Activated naive CD4-positive, alpha-beta T cell treated with anti-CD3 and anti-CD28 coated beads, Interleukin-2, amount 10 ng/mL, durations not matched to agents 7 days and 5 days (primary cell): ENCODE measurements around the gene ST8SIA3.
A peak's percentile ranks its signal among the peaks of the same experiment; 100 is the strongest.
"Not testable (repeated sequence)": the region's sequence is repeated elsewhere in the genome, so short reads cannot be mapped to it uniquely, and the experiment has no call there.

ENCODE experiments used
- CTCF ChIA-PET: fragments of 350-600 bp; sonication (Branson Sonifier 250); formaldehyde crosslinking; loops from one replicate; lab custom pipeline; 2021; ENCODE audit warnings: antibody characterized with exemption; lab: Charles Lee
- DNase-seq: peaks from one replicate; pipeline ENCODE4 v3.0.0-alpha.2; 2020
- H3K27ac Mint-ChIP-seq: one replicate; pipeline ENCODE4 v1.8.0; 2021; ENCODE audit warnings: mild to moderate bottlenecking, moderate library complexity, mixed read lengths
- H3K27me3 Mint-ChIP-seq: one replicate; pipeline ENCODE4 v1.8.0; 2021; ENCODE audit warnings: mild to moderate bottlenecking, mixed read lengths
- H3K36me3 Mint-ChIP-seq: one replicate; pipeline ENCODE4 v1.8.0; 2021; ENCODE audit warnings: mixed read lengths
- H3K4me1 Mint-ChIP-seq: one replicate; pipeline ENCODE4 v1.8.0; 2021; ENCODE audit warnings: mixed read lengths
- H3K4me3 Mint-ChIP-seq: one replicate; pipeline ENCODE4 v1.8.0; 2021; ENCODE audit warnings: mild to moderate bottlenecking, moderate library complexity, mixed read lengths
- H3K9me3 Mint-ChIP-seq: one replicate; pipeline ENCODE4 v1.8.0; 2021; ENCODE audit warnings: mixed read lengths

Gene ST8SIA3

DNA sequence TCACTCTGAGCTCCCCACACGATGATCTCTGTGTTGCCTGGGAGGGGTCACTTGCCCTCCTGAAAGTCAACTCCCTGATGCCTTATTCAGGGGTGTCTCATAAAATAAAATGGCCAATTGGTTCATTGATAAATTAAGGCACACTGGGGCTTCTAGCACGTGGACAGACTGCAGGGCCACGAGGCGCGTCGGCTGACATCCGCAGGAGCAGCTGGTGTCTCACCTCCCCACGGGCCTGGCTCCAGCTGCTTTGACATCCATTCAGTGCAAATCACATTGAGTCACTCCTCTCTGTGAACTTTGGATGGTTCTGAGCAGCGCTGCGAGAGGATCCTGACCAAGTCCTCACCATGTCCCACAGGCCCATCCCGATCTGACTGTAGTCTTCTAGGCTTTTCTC lies 4.6 kb upstream of the ST8SIA3 start:
- Mint-ChIP-seq H3K27me3 (peaks cover 22% of the 10 kb centered on the region), H3K4me3 (no peak overlapping the region), H3K36me3 (no peaks in the 10 kb centered on the region), H3K27ac (no peak overlapping the region), H3K4me1 (no peaks in the 10 kb centered on the region), H3K9me3 (no peaks in the 10 kb centered on the region)
- DNase-seq: no peak
- CTCF ChIA-PET: no interaction called here

DNA sequence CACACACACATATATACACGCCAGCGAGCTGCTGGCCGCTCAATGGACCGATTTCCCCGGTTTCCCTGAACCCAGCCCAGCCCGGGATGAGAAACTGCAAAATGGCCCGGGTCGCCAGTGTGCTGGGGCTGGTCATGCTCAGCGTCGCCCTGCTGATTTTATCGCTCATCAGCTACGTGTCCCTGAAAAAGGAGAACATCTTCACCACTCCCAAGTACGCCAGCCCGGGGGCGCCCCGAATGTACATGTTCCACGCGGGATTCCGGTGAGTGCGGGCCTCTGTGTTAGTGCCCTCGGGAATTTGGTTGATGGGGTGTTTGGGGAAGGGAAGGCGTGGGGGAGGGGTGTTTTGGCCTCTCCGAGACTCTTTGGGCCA lies 392 bp downstream of the ST8SIA3 start:
- H3K27me3 Mint-ChIP-seq: peaks cover 40% of the 10 kb centered on the region
- H3K27ac Mint-ChIP-seq: no peak overlapping the region
- no peaks in the 10 kb centered on the region for H3K4me1 Mint-ChIP-seq
- no peaks in the 10 kb centered on the region for H3K36me3 Mint-ChIP-seq
- H3K9me3 Mint-ChIP-seq: no peaks in the 10 kb centered on the region
- no peak overlapping the region for H3K4me3 Mint-ChIP-seq
- CTCF ChIA-PET: no interaction called here
- no peak for DNase-seq

- H3K4me1 Mint-ChIP-seq: no peaks in the 10 kb centered on the region
- no peak overlapping the region for H3K4me3 Mint-ChIP-seq
- DNase-seq: no peak
- CTCF ChIA-PET: no interaction called here
- H3K27me3 Mint-ChIP-seq: peaks cover 40% of the 10 kb centered on the region
- H3K36me3 Mint-ChIP-seq: no peaks in the 10 kb centered on the region
- H3K9me3 Mint-ChIP-seq: no peaks in the 10 kb centered on the region
- no peak overlapping the region for H3K27ac Mint-ChIP-seq
Measured at GRCh38 chr18:57353137-57353939, 981 bp downstream of the ST8SIA3 start.

DNA sequence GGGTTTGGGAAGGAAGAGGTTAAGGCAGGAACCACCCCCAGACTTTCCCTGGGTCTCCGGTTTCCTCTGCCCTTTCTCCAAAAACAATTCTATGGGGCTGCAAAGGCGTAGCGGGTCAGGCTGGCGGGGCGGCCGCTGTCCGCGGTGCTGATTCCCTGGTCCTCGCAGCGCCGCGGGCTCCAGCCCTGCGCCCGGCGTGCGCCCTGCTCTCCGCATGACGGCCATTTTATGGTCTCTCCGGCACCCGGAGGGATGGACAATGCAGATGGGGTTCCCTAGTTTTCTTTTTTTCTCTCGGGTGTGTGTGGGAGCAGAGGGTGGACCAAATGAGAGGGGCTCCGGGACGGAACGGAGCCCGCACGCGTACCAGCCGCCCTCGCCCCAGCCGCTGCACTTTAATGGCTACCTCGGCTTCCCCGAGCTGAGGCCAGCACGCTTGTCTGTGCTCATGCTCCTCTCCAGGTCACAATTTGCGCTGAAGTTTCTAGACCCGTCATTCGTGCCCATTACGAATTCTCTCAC lies 1.6 kb downstream of the ST8SIA3 start:
- H3K4me1 Mint-ChIP-seq: no peaks in the 10 kb centered on the region
- peak; percentile 46 for DNase-seq
- no peaks in the 10 kb centered on the region for H3K9me3 Mint-ChIP-seq
- H3K27ac Mint-ChIP-seq: no peak overlapping the region
- CTCF ChIA-PET: no interaction called here
- H3K4me3 Mint-ChIP-seq: no peak overlapping the region
- H3K36me3 Mint-ChIP-seq: no peaks in the 10 kb centered on the region
- peaks cover 40% of the 10 kb centered on the region for H3K27me3 Mint-ChIP-seq

DNA sequence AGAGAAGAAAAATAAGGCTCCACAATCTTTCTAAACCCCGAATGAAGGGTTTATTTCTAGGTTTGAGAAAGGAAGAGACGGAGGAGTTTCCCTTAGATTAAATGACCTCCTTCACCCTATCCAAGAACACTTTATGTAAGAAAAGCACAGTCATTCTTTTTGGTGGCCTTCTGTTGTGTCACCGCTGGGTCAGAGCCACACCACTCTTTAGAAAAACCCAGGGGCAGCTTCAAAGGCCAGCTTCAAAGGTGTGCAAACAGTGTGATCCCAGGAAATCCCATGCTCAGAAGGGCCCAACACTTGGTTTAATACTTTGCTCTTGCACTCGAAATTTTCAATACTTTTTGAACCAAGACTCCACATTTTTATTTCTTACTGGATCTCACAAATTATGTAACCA lies 7.1 kb downstream of the ST8SIA3 start:
- no peaks in the 10 kb centered on the region for H3K4me1 Mint-ChIP-seq
- H3K27me3 Mint-ChIP-seq: peaks cover 1% of the 10 kb centered on the region
- CTCF ChIA-PET: no interaction called here
- no peaks in the 10 kb centered on the region for H3K36me3 Mint-ChIP-seq
- no peak overlapping the region for H3K27ac Mint-ChIP-seq
- no peaks in the 10 kb centered on the region for H3K9me3 Mint-ChIP-seq
- DNase-seq: no peak
- H3K4me3 Mint-ChIP-seq: no peak overlapping the region

- Mint-ChIP-seq H3K4me1 (no peaks in the 10 kb centered on the region), H3K9me3 (no peaks in the 10 kb centered on the region), H3K27ac (no peak overlapping the region), H3K4me3 (no peak overlapping the region), H3K36me3 (no peaks in the 10 kb centered on the region), H3K27me3 (no peaks in the 10 kb centered on the region)
- DNase-seq: no peak
- CTCF ChIA-PET: no interaction called here
Measured at GRCh38 chr18:57362714-57363113, 10.4 kb downstream of the ST8SIA3 start.

- Mint-ChIP-seq H3K4me1 (no peaks in the 10 kb centered on the region), H3K27me3 (no peaks in the 10 kb centered on the region), H3K9me3 (no peaks in the 10 kb centered on the region), H3K27ac (no peak overlapping the region), H3K36me3 (no peaks in the 10 kb centered on the region), H3K4me3 (no peak overlapping the region)
- CTCF ChIA-PET: no interaction called here
- DNase-seq: no peak
Measured at GRCh38 chr18:57364460-57364859, 12.1 kb downstream of the ST8SIA3 start.

DNA sequence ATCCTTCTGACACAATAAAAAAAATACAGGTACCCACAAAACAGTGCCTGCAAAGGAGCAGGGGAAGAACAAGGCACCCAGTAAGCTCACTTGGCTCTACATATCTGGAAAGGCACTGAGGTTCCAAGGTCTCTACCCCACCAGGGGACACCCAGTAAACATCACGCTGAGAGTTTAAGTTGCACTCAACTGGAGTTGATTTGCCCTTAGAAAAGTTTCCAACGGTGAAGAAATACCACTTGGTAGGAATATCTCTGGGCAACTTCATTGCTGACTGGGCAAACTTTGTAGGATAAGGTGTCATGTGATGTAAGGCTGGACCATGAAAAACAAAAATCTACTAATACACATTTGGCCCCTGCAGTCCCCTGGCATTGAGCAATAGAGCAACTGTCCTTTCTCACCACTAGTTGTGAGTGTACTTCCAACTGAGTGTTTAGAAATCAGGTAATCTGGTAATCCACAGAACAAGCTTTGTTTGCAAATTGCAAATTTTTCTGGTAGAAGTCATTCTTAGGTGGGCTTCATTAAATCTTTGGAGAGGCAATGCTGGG lies 14.2 kb downstream of the ST8SIA3 start:
- DNase-seq: no peak
- H3K4me1 Mint-ChIP-seq: no peaks in the 10 kb centered on the region
- H3K36me3 Mint-ChIP-seq: no peaks in the 10 kb centered on the region
- no peak overlapping the region for H3K27ac Mint-ChIP-seq
- H3K4me3 Mint-ChIP-seq: no peak overlapping the region
- no peaks in the 10 kb centered on the region for H3K27me3 Mint-ChIP-seq
- CTCF ChIA-PET: no interaction called here
- no peaks in the 10 kb centered on the region for H3K9me3 Mint-ChIP-seq

- Mint-ChIP-seq H3K27ac (no peak overlapping the region), H3K4me1 (no peaks in the 10 kb centered on the region), H3K4me3 (no peak overlapping the region), H3K9me3 (no peaks in the 10 kb centered on the region), H3K36me3 (no peaks in the 10 kb centered on the region), H3K27me3 (no peaks in the 10 kb centered on the region)
- CTCF ChIA-PET: no interaction called here
- no peak for DNase-seq
Measured at GRCh38 chr18:57372444-57372843, 20.1 kb downstream of the ST8SIA3 start.

DNA sequence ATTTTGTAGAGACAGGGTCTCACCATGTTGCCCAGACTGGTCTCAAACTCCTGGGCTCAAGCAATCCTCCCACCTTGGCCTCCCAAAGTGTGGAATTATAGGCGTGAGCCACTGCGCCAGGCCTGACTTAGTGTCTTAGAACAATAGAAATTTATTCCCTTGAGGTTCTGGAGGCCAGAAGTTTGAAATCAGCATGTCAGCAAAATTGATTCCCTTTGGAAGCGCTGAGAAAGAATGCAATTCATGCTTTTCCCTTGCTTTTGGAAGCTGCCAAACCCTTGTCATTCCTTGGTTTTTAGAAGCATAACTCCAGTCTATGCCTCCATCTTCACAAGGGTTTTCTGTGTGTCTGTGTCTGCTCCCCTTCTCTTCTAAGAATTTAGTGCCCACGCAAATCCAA lies 20.7 kb downstream of the ST8SIA3 start:
- CTCF ChIA-PET: no interaction called here
- Mint-ChIP-seq H3K9me3 (no peaks in the 10 kb centered on the region), H3K27ac (no peak overlapping the region), H3K36me3 (no peaks in the 10 kb centered on the region), H3K4me1 (no peaks in the 10 kb centered on the region), H3K27me3 (no peaks in the 10 kb centered on the region), H3K4me3 (no peak overlapping the region)
- no peak for DNase-seq

- Mint-ChIP-seq H3K27ac (no peak overlapping the region), H3K4me3 (no peak overlapping the region), H3K27me3 (no peaks in the 10 kb centered on the region), H3K36me3 (no peaks in the 10 kb centered on the region), H3K9me3 (no peaks in the 10 kb centered on the region), H3K4me1 (no peaks in the 10 kb centered on the region)
- no peak for DNase-seq
- CTCF ChIA-PET: no interaction called here
Measured at GRCh38 chr18:57376503-57376902, 24.1 kb downstream of the ST8SIA3 start.

- H3K27me3 Mint-ChIP-seq: no peaks in the 10 kb centered on the region
- no peaks in the 10 kb centered on the region for H3K36me3 Mint-ChIP-seq
- H3K4me3 Mint-ChIP-seq: no peak overlapping the region
- CTCF ChIA-PET: no interaction called here
- no peak for DNase-seq
- no peaks in the 10 kb centered on the region for H3K9me3 Mint-ChIP-seq
- H3K4me1 Mint-ChIP-seq: no peaks in the 10 kb centered on the region
- no peak overlapping the region for H3K27ac Mint-ChIP-seq
Measured at GRCh38 chr18:57389271-57389670, 36.9 kb downstream of the ST8SIA3 start.

GRCh38 chr18:57390044-57390443 lies 37.7 kb downstream of the ST8SIA3 start:
- Mint-ChIP-seq H3K36me3 (no peaks in the 10 kb centered on the region), H3K4me1 (no peaks in the 10 kb centered on the region), H3K9me3 (no peaks in the 10 kb centered on the region), H3K27ac (no peak overlapping the region), H3K4me3 (no peak overlapping the region), H3K27me3 (no peaks in the 10 kb centered on the region)
- no peak for DNase-seq
- CTCF ChIA-PET: no interaction called here

GRCh38 chr18:57394749-57395148 lies 42.4 kb downstream of the ST8SIA3 start:
- H3K4me3 Mint-ChIP-seq, DNase-seq, H3K36me3 Mint-ChIP-seq, CTCF ChIA-PET, H3K4me1 Mint-ChIP-seq, H3K9me3 Mint-ChIP-seq, H3K27me3 Mint-ChIP-seq, H3K27ac Mint-ChIP-seq: not testable (repeated sequence)

DNA sequence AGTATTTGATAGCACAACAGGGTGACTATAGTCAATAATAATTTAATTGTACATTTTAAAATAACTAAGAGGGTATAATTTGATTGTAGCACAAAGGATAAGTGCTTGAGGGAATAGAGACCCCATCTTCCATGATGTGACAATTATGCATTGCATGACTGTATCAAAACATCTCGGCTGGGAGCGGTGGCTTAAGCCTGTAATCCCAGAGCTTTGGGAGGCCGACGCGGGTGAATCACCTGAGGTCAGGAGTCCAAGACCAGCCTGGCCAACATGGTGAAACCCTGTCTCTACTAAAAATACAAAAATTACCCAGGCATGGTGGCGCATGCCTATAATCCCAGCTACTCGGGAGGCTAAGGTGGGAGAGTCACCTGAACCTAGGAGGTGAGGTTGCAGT lies 44.5 kb downstream of the ST8SIA3 start:
- DNase-seq, H3K36me3 Mint-ChIP-seq, H3K27ac Mint-ChIP-seq, H3K4me1 Mint-ChIP-seq, H3K9me3 Mint-ChIP-seq, H3K27me3 Mint-ChIP-seq, H3K4me3 Mint-ChIP-seq, CTCF ChIA-PET: not testable (repeated sequence)
